Smooth muscle cell of the brain vasculature (primary cell): ENCODE measurements around the gene DSE.
A peak's percentile ranks its signal among the peaks of the same experiment; 100 is the strongest.
"Not testable (repeated sequence)": the region's sequence is repeated elsewhere in the genome, so short reads cannot be mapped to it uniquely, and the experiment has no call there.

Source experiments
- DNase-seq: peaks from one replicate; pipeline ENCODE4 v3.0.0-alpha.2; 2012; ENCODE audit warnings: low read depth, low spot score

DSE gene

DNA sequence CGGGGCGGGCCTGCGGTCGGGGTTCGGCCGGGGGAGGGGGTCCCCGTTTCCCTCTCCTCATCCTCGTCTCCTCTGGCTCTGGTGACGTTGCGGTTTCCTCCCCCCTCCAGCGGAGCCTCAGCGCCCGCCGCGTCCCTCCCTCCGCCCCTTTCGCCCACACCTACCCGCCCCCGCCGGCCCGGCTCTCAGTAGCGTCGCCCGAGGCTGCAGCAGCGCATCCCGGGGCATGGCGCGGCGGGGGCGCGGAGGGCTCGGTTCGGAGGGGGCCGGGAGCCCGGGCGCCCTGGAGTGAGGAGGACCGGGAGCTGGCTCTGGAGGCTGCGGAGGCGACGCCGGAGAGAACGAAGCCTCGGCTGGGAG lies at the start of gene DSE:
TSS of gene DSE (plus strand) at position 188 of the 360 bp plus-strand sequence. CDS start 28,304 bp downstream, outside the sequence.
- peak; percentile 35 for DNase-seq

- not testable (repeated sequence) for DNase-seq
Measured at GRCh38 chr6:116321933-116322332, 48.8 kb upstream of the DSE start.

DNA sequence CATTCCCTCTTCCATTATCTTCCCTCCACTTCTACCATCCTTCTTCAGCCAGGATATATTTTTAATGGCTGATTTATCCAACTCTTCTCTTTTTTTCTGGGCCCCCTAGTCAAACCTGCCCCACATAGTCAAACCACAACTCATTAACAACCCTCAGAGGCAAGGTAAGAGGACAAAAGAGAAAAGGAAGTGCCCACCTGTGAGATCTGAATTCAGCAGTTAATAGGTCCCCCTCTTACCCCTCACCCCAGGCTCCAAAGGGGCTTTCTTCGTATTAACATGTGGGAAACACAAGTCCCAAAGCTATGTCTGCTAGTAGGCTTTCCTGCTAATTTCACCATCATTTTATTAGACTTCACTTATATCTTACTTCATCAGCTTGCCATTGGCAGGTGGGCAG lies 46.9 kb upstream of the DSE start:
- DNase-seq = no peak

DNA sequence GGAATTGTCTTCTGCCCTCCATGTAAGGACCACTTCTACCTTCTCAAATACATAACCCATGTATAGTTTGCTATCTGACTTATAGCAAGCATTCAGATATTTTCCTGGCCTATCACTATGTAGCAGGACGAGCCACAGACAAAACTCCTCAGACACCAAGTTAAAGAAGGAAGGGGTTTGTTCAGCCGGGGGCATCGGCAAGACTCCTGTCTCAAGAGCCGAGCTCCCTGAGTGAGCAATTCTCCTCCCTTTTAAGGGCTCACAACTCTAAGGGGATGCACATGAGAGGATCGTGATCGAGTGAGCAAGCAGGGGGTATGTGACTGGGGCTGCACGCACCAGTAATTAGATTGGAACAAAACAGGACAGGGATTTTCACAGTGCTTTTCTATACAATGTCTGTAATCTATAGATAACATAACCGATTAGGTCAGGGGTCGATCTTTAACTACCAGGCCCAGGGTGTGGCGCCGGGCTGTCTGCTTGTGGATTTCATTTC lies 45.1 kb upstream of the DSE start:
- not testable (repeated sequence) for DNase-seq

- no peak for DNase-seq
Measured at GRCh38 chr6:116326181-116326671, 44.5 kb upstream of the DSE start.

- no peak for DNase-seq
Measured at GRCh38 chr6:116326996-116327395, 43.8 kb upstream of the DSE start.

DNA sequence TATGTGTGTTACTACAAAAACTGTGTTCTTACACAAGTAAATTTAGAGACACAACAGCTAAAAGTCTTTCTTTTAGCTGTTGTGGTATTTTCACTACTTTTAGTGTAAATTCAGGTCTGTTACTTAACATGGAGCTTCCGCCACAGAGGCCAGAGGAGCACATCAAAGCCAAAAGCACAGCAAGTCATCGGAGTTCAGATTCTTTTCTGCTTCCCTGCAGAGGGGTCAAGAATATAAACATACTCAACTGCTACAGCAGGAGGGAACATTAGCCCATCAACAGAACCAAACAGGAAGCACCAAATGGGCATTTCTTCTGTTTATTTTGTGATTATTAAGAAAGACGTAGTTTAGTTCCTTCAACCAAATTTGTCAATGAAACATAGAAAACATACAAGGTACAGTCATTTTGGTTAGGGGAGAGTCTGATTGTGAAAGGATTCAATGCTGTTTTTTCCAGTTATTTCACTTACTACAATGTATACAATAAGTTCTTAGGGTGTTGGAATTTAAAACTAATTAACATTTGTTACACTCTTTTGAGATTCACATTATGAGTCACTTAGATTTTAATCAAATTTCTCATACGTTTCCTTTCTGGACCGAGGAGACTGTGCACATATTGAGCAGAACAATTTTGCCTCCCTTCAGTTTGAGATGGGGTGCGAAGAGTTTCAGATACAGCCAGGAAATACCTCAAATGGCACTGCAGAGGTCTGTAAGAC lies 42.8 kb upstream of the DSE start:
- DNase-seq = peak; percentile 62

- DNase-seq = no peak
Measured at GRCh38 chr6:116328528-116328903, 42.2 kb upstream of the DSE start.

DNA sequence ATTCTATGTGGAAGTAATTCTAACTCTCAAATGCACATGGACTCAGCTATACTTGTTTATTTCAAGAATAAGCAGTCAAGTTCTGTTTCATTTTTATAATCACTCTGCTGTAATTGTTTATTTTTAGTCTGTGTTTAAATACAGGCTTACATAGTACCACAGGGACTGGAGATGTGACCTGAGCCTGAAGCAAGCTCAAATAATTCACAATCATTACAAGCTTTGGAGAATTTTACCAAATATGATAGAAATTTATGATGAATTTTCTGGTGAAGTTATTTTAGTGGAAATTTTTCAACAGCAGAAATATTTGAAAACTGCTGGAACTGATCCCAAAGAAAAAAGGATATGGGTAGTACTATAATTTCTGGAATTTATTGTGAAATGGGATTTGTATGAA lies 41.6 kb upstream of the DSE start:
- DNase-seq = no peak

DNA sequence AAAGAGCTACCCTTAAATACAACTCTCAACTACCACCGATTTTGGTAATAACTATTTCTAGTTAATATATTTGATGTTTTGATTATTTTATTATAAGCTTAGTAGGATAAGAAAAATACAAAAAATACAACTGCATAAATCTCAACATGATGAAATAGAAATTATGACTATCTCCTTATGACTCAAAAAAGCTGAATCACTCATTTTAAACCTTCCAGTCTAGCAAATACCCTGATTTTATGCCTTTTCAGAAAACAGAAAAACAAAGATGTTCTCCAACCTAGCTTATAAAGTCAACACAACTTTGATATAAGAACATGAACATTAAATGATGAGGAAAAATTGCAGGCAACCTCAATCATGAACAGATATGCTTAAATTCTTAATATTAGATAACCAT lies 40.2 kb upstream of the DSE start:
- DNase-seq = no peak

GRCh38 chr6:116332096-116332495 lies 38.7 kb upstream of the DSE start:
- DNase-seq = no peak

GRCh38 chr6:116334638-116335409 lies 35.9 kb upstream of the DSE start:
- DNase-seq = not testable (repeated sequence)

DNA sequence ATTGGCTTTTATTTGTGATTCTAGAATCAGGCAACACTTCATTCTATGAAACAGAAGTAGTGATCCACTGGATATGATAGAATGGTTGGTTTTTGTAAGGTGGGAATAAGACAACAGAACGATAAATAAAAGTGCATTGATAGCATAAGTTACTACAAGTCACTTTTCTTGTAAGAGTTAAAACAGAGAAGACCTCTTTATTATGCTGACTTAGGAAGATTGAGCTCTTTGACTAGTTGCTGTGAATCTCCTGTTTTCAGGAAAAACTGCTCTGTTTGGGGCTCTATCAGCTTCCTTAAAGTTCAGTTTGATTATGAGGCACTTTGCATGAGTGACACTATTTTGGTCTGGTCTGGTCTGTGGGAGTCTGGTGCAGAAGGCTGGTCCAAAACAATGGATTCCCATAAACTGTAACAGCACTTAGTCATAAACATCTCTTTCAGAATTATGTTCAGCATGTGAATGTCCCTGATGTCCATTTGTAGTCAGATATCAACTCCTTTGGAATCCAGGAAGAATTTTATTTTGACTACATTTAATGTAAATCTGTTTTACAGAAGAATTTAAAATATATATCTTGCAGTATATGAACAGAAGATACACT lies 35.0 kb upstream of the DSE start:
- no peak for DNase-seq

DNA sequence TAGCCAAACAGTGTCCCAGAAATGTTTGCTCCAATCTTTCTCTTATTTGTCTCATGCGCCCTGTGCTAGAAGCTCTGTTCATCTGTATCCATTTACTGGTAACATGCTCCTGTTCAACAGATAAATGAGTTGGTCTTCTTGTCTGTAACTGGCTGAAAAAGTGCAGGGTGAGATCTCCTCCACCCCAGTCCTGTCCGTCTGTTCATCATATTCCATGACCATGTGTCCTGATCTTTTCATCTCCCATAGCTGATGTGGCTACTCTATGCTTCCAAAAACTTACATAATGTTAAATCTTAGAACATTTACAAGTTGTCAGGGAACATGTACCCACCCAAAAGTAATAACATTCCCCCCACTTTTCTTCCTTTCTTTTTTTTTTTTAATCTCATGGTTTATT lies 31.8 kb upstream of the DSE start:
- DNase-seq = no peak

DNA sequence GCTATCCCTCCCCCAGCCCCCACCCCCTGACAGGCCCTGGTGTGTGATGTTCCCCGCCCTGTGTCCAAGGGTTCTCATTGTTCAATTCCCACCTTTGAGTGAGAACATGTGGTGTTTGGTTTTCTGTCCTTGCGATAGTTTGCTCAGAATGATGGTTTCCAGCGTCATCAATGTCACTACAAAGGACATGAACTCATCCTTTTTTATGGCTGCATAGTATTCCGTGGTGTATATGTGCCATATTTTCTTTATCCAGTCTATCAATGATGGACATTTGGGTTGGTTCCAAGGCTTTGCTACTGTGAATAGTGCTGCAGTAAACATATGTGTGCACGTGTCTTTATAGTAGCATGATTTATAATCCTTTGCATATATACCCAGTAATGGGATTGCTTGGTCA lies 30.1 kb upstream of the DSE start:
- DNase-seq = not testable (repeated sequence)

GRCh38 chr6:116349216-116349615 lies 21.5 kb upstream of the DSE start:
- no peak for DNase-seq

DNA sequence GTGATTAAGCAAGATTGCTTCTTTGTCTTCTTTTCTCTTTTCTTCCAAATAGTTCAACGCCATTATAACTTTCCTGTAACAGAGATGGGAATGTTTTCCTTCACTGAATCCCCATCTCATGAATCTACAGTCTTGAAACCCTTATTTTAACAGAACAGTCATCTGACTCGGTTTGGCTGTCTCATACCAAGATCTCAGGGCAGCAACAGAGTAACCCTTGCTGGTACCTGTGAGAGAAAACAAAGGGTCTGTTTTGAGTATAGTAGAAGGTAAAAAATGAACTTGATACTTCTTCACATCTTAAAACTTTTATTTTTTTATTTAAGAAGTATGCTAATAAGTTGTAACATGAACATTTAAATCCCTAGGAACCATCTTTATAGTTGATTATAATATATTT lies 19.6 kb upstream of the DSE start:
- DNase-seq = no peak

DNA sequence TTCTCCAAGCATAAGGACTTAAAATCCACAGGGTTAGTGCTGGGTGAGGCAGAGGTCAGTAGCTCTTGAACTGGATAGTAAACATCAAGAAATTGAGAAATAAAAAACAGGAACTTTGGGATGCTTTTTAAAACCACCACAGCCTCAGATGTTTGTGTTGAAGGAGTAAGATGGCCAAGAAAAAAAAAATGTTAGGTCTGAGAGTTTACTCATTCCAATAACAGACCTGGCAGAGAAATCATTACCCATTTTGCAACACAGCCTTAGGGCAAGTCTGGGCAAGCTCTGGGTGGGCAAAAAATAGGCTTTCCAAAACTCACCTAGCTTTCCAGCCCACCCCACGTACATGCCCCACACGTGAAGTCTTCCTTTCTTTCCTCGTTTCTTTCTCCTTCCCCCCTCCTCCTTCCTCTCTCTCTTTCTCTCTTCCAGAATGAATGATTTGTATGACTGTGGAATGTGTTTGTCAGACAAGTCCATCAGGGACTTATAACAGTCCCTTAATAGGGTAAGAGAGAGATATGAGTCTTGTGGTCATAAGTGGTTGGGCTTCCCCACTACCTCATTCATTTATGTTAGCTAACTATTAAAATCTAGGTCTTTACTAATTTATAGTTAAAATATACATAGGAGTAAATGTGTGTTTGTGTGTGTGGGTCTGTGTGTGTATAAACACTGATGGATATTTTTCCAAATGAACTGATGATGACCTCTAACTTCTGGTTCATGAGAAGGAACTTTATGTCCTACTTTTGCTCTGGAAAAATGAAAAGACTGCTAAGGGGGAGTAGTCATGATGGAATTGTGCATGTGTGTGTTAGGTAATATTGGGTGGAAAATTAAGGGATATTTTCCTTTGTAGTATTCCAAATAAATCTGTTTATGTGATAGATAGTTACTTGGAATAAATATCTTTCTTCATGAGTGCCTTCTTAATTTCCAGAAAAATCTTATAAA lies 18.0 kb upstream of the DSE start:
- DNase-seq = no peak

DNA sequence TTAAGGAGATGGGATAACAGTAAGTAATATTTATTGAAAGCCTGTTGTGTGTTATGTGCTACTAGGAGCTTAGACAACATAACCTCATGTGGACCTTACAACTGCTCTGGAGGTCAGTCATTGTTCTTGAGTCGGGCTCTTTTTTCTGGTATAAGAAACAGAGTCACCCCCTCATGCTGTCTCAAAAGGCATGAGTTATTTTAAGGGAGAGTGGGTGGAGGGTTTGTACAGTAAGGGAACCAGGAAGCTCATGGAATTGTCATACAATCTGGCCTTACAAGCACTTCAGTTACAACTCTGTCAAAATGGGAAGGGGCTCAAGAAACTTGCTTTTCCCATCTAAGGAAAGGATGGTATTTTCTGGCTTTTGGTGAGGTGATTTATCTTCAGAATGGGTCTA lies 16.5 kb upstream of the DSE start:
- DNase-seq = no peak

DNA sequence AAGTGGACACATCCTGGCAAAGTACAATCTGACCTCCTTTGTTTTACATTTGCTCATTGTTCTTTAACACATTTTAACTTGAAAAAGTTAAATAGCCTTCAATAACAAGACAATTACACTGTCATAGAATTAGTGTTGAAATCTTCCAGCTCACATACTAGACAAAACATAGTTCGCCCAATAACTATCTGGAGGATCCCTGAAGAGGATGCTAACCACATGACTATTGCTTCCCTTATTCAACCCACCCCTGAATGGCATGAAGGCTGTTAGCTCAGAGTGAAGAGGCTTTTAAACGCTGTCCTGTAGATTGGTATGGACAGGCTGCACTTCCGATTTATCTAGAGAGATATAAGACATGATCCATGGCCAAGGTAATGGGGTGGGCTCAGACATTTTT lies 15.0 kb upstream of the DSE start:
- no peak for DNase-seq

GRCh38 chr6:116359131-116359530 lies 11.6 kb upstream of the DSE start:
- no peak for DNase-seq
